Measurements from ENCODE around the gene ERAP2. TPM values are rescaled to one million over a fixed set of nuclear protein-coding genes. Genes with fewer than 3 reads are reported as not detected.

The ERAP2 gene
- total RNA-seq, 1 experiment from 2014 or later = 4.5 TPM

- Histone ChIP-seq H3K4me1 (peaks cover 18% of the 10 kb centered on the region; the same call in 1 of the 2 replicates), H3K27me3 (replicated peaks; ENCODE audit: control insufficient read depth, insufficient read depth, low read length) (no peaks in the 10 kb centered on the region), H3K9me3 (no peaks in the 10 kb centered on the region), H3K36me3 (ENCODE audit: control insufficient read depth, insufficient read depth, low read length) (no peaks in the 10 kb centered on the region), H3K4me3 (ENCODE audit: low read depth, low read length) (no peak overlapping the region)
- ChIA-PET CTCF (interaction anchor here (0.5 to 1.5 kb wide), 2 partner anchors 41 to 200 kb away, joined by 3 to 8 read pairs; no protein-coding TSS in a partner anchor), POLR2A (no interaction called here)
- DNase-seq = peak in 1 of 2 experiments; percentile 12
- TF ChIP-seq CTCF (IDR thresholded peaks at IDR 0.05; ENCODE audit: insufficient read depth in 1 of 2, low read depth in 1 of 2, low read length in 1 of 2, severe bottlenecking in 1 of 2, unreplicated experiment in 1 of 2) = no peak
- Mint-ChIP-seq H3K36me3 (ENCODE audit: insufficient read depth, unreplicated experiment) (no peaks in the 10 kb centered on the region), H3K27me3 (ENCODE audit: insufficient read depth, unreplicated experiment) (no peaks in the 10 kb centered on the region), H3K27ac (ENCODE audit: unreplicated experiment) (no peak overlapping the region), H3K4me3 (ENCODE audit: unreplicated experiment) (no peak overlapping the region), H3K9me3 (ENCODE audit: unreplicated experiment) (no peaks in the 10 kb centered on the region), H3K4me1 (ENCODE audit: low read depth, unreplicated experiment) (peaks cover 7% of the 10 kb centered on the region)
- intact Hi-C loops (cut with micrococcal nuclease; ENCODE audit: unreplicated experiment) = loop anchor here (2.0 kb wide), 1 partner anchor 25 kb away; no protein-coding TSS in a partner anchor
- BruUV-seq (replicated peaks) = no TSS peak
These were observed 33.1 kb downstream of the ERAP2 start for GRCh38 chr5:96909435-96909834.

- H3K9me3 ChIP-seq = no peaks in the 10 kb centered on the region
- no peak overlapping the region for H3K27ac Mint-ChIP-seq (ENCODE audit: unreplicated experiment)
- peaks cover 18% of the 10 kb centered on the region; the same call in 1 of the 2 replicates for H3K4me1 ChIP-seq
- H3K36me3 ChIP-seq (ENCODE audit: control insufficient read depth, insufficient read depth, low read length) = no peaks in the 10 kb centered on the region
- no peaks in the 10 kb centered on the region for H3K27me3 ChIP-seq (replicated peaks; ENCODE audit: control insufficient read depth, insufficient read depth, low read length)
- intact Hi-C loops (cut with micrococcal nuclease; ENCODE audit: unreplicated experiment) = no loop called here
- no TSS peak for BruUV-seq (replicated peaks)
- no peaks in the 10 kb centered on the region for H3K36me3 Mint-ChIP-seq (ENCODE audit: insufficient read depth, unreplicated experiment)
- H3K4me1 Mint-ChIP-seq (ENCODE audit: low read depth, unreplicated experiment) = peaks cover 7% of the 10 kb centered on the region
- H3K27me3 Mint-ChIP-seq (ENCODE audit: insufficient read depth, unreplicated experiment) = no peaks in the 10 kb centered on the region
- H3K9me3 Mint-ChIP-seq (ENCODE audit: unreplicated experiment) = no peaks in the 10 kb centered on the region
- ChIA-PET CTCF (no interaction called here), POLR2A (no interaction called here)
- H3K4me3 Mint-ChIP-seq (ENCODE audit: unreplicated experiment) = no peak overlapping the region
- H3K4me3 ChIP-seq (ENCODE audit: low read depth, low read length) = no peak overlapping the region
- no peak for TF ChIP-seq CTCF (IDR thresholded peaks at IDR 0.05; ENCODE audit: insufficient read depth in 1 of 2, low read depth in 1 of 2, low read length in 1 of 2, severe bottlenecking in 1 of 2, unreplicated experiment in 1 of 2)
- no peak for DNase-seq
These were observed 34.8 kb downstream of the ERAP2 start for GRCh38 chr5:96911139-96911538.

GRCh38 chr5:96913233-96913632, 36.9 kb downstream of the ERAP2 start:
- Histone ChIP-seq H3K4me1 (peaks cover 14% of the 10 kb centered on the region; the same call in 1 of the 2 replicates), H3K9me3 (no peaks in the 10 kb centered on the region), H3K27me3 (replicated peaks; ENCODE audit: control insufficient read depth, insufficient read depth, low read length) (no peaks in the 10 kb centered on the region), H3K4me3 (ENCODE audit: low read depth, low read length) (no peak overlapping the region), H3K36me3 (ENCODE audit: control insufficient read depth, insufficient read depth, low read length) (no peaks in the 10 kb centered on the region)
- H3K36me3 Mint-ChIP-seq (ENCODE audit: insufficient read depth, unreplicated experiment) = no peaks in the 10 kb centered on the region
- intact Hi-C loops (cut with micrococcal nuclease; ENCODE audit: unreplicated experiment) = no loop called here
- no peaks in the 10 kb centered on the region for H3K27me3 Mint-ChIP-seq (ENCODE audit: insufficient read depth, unreplicated experiment)
- ChIA-PET POLR2A (no interaction called here), CTCF (no interaction called here)
- DNase-seq = no peak
- no peak overlapping the region for H3K4me3 Mint-ChIP-seq (ENCODE audit: unreplicated experiment)
- no peak overlapping the region for H3K27ac Mint-ChIP-seq (ENCODE audit: unreplicated experiment)
- H3K9me3 Mint-ChIP-seq (ENCODE audit: unreplicated experiment) = no peaks in the 10 kb centered on the region
- no TSS peak for BruUV-seq (replicated peaks)
- TF ChIP-seq CTCF (IDR thresholded peaks at IDR 0.05; ENCODE audit: insufficient read depth in 1 of 2, low read depth in 1 of 2, low read length in 1 of 2, severe bottlenecking in 1 of 2, unreplicated experiment in 1 of 2) = no peak
- H3K4me1 Mint-ChIP-seq (ENCODE audit: low read depth, unreplicated experiment) = peaks cover 7% of the 10 kb centered on the region
